ENCODE results near the gene ZNF385B. TPM values are rescaled to one million over a fixed set of nuclear protein-coding genes. Genes with fewer than 3 reads are reported as not detected.

The ZNF385B gene
- total RNA-seq, 1 experiment from 2014 or later = 9.3 TPM

GRCh38 chr2:179793238-179793637, 68.2 kb downstream of the ZNF385B start (continued):
- TF ChIP-seq ELF1 (IDR thresholded peaks at IDR 0.05; ENCODE audit: borderline replicate concordance, low read depth) (no peak), EZH2phosphoT487 (IDR thresholded peaks at IDR 0.05; ENCODE audit: borderline replicate concordance) (no peak)

- ChIA-PET CTCF (no interaction called here), POLR2A (no interaction called here), RAD21 (ENCODE audit: low non-redundant PET in 1 of 2, low total read pairs in 2 of 2, uncharacterized antibody in 2 of 2, unreplicated experiment in 2 of 2) (no interaction called here)
- H3K4me3 ChIP-seq (replicated peaks in 1 of 2; ENCODE audit: low read depth in 1 of 2, low read length in 2 of 2) = no peak overlapping the region
- no peak overlapping the region for H2AFZ ChIP-seq (ENCODE audit: low read depth, low read length, poor library complexity, severe bottlenecking)
- intact Hi-C loops (cut with micrococcal nuclease) = no loop called here
- no peaks in the 10 kb centered on the region for H3K9me3 ChIP-seq (ENCODE audit: control insufficient read depth in 1 of 2, insufficient read depth in 1 of 2, low read depth in 1 of 2, low read length in 2 of 2)
- BruUV-seq (replicated peaks) = no TSS peak
- no peaks in the 10 kb centered on the region for H3K79me2 ChIP-seq (ENCODE audit: insufficient read depth, low read length)
- ATAC-seq (no peak), DNase-seq (ENCODE audit: low read depth, low spot score) (no peak)
- no peaks in the 10 kb centered on the region for H3K36me3 ChIP-seq (ENCODE audit: control insufficient read depth in 1 of 2, insufficient read depth in 2 of 2, low read length in 2 of 2)
- H3K9me2 ChIP-seq (ENCODE audit: insufficient read depth) = no peaks in the 10 kb centered on the region
- H3K27ac ChIP-seq (ENCODE audit: low read depth, low read length) = no peak overlapping the region
- no peaks in the 10 kb centered on the region for H4K20me1 ChIP-seq (ENCODE audit: insufficient read depth)
- H3K4me2 ChIP-seq (ENCODE audit: low read length) = no peak overlapping the region
- H3K4me1 ChIP-seq (ENCODE audit: control insufficient read depth in 1 of 2, insufficient read depth in 2 of 2, low read length in 2 of 2) = no peaks in the 10 kb centered on the region
- H3K9ac ChIP-seq (ENCODE audit: low read length) = no peak overlapping the region
- no peaks in the 10 kb centered on the region for H3K27me3 ChIP-seq (ENCODE audit: insufficient read depth, low read length)
- TF ChIP-seq EZH2phosphoT487 (IDR thresholded peaks at IDR 0.05; ENCODE audit: borderline replicate concordance) (no peak), CTCF (IDR thresholded peaks at IDR 0.05 in 2 of 3, conservative IDR thresholded peaks at IDR 0.05 in 1 of 3; ENCODE audit: borderline replicate concordance in 1 of 3, insufficient read depth in 1 of 3, low read depth in 2 of 3, low read length in 2 of 3) (no peak), FOSL1 (IDR thresholded peaks at IDR 0.05; ENCODE audit: low read depth) (no peak), ZBTB33 (IDR thresholded peaks at IDR 0.05; ENCODE audit: extremely low read depth, insufficient replicate concordance, low read length) (no peak), EZH2 (IDR thresholded peaks at IDR 0.05) (no peak), ZNF274 (IDR thresholded peaks at IDR 0.05; ENCODE audit: low read depth, low read length) (no peak), RAD21 (IDR thresholded peaks at IDR 0.05; ENCODE audit: low read depth) (no peak), MAX (IDR thresholded peaks at IDR 0.05) (no peak), TCF7L2 (IDR thresholded peaks at IDR 0.05; ENCODE audit: borderline replicate concordance, extremely low read depth, insufficient read depth, insufficient read length) (no peak), SIN3A (IDR thresholded peaks at IDR 0.05; ENCODE audit: low read depth) (no peak), ZFX (IDR thresholded peaks at IDR 0.05) (no peak), CEBPB (IDR thresholded peaks at IDR 0.05; ENCODE audit: low read depth) (no peak), POLR2AphosphoS5 (IDR thresholded peaks at IDR 0.05; ENCODE audit: low read depth, low read length) (no peak), ELF1 (IDR thresholded peaks at IDR 0.05; ENCODE audit: borderline replicate concordance, low read depth) (no peak), EGR1 (IDR thresholded peaks at IDR 0.05; ENCODE audit: low read depth) (no peak), POLR2A (IDR thresholded peaks at IDR 0.05; ENCODE audit: borderline replicate concordance, extremely low read depth, insufficient read depth, insufficient read length) (no peak)
Measured at GRCh38 chr2:179790235-179791217, 70.9 kb downstream of the ZNF385B start.

Measured in HCT116 (cell line).